SH-SY5Y (cell line): ENCODE results near the gene KLHL29.

ENCODE experiments used
- GATA2 ChIP-seq: IDR thresholded peaks from 2 replicates; pipeline ENCODE4 v1.6.1; 2011; ENCODE audit warnings: mild to moderate bottlenecking, low read depth, low read length
- GATA3 ChIP-seq: IDR thresholded peaks from 2 replicates; pipeline ENCODE4 v1.6.1; 2011; ENCODE audit warnings: low read depth, mild to moderate bottlenecking, low read length, moderate library complexity

GRCh38 chr2:23628926-23629771, 244.2 kb downstream of the KLHL29 start:
- no peak for TF ChIP-seq GATA3
- TF ChIP-seq GATA2, result no peak
